ENCODE data around the gene OR2J3. TPM values are rescaled to one million over a fixed set of nuclear protein-coding genes. Genes with fewer than 3 reads are reported as not detected.

OR2J3 gene
- total and polyA plus RNA-seq, 2 of the 8 experiments (the other 6 are each of a cell fraction or from before 2014, with no cell fraction given) = 0.03 TPM; not detected in 1

GRCh38 chr6:29079203-29079602 is 28.7 kb upstream of the OR2J3 start:
- H2BK5ac ChIP-seq (ENCODE audit: low read depth, low read length) = no peak overlapping the region

More at GRCh38 chr6:29079203-29079602, 28.7 kb upstream of the OR2J3 start:
- H4K91ac ChIP-seq (replicated peaks; ENCODE audit: insufficient read length, low read length) = no peak overlapping the region
- no peaks in the 10 kb centered on the region for H4K20me1 ChIP-seq (replicated peaks in 1 of 2; ENCODE audit: control insufficient read depth in 1 of 2, insufficient read depth in 2 of 2, low read length in 2 of 2)
- no peaks in the 10 kb centered on the region for H3K27me3 ChIP-seq (replicated peaks in 1 of 4; ENCODE audit: control insufficient read depth in 3 of 4, extremely low read depth in 1 of 4, insufficient read depth in 3 of 4, low read length in 3 of 4)
- H2BK15ac ChIP-seq (ENCODE audit: low read length) = no peak overlapping the region
- H2BK12ac ChIP-seq (ENCODE audit: low read depth, low read length) = no peak overlapping the region
- no peak overlapping the region for H2BK120ac ChIP-seq (replicated peaks; ENCODE audit: low read depth, low read length)
- H3K4me3 ChIP-seq (ENCODE audit: extremely low read depth in 1 of 4, insufficient read depth in 2 of 4, low read depth in 3 of 4, low read length in 4 of 4) = no peak overlapping the region
- H2AK5ac ChIP-seq (ENCODE audit: low read depth, low read length) = no peak overlapping the region
- POLR2A ChIA-PET (ENCODE audit: partially characterized antibody) = no interaction called here
- no peak overlapping the region for H3K23ac ChIP-seq (ENCODE audit: insufficient read length)
- no peak overlapping the region for H4K5ac ChIP-seq (ENCODE audit: insufficient read length, low read depth, low read length)
- no peaks in the 10 kb centered on the region for H3K4me1 ChIP-seq (replicated peaks in 1 of 4; ENCODE audit: control insufficient read depth in 3 of 4, insufficient read depth in 4 of 4, low read length in 3 of 4)
- H2AFZ ChIP-seq (ENCODE audit: low read length) = no peak overlapping the region
- H4K8ac ChIP-seq (ENCODE audit: extremely low read depth, insufficient read depth, low read length) = no peak overlapping the region
- H2BK20ac ChIP-seq (ENCODE audit: low read length) = no peak overlapping the region
- no peaks in the 10 kb centered on the region for H3K36me3 ChIP-seq (ENCODE audit: control insufficient read depth in 2 of 4, insufficient read depth in 4 of 4, low read length in 3 of 4)
- DNase-seq (ENCODE audit: low read depth in 1 of 2, low spot score in 2 of 2) (no peak), FAIRE-seq (no peak)
- H3K27ac ChIP-seq (ENCODE audit: low read depth, low read length) = no peak overlapping the region
- H3K4ac ChIP-seq (replicated peaks; ENCODE audit: insufficient read length, low read depth, low read length) = no peak overlapping the region
- no peak for TF ChIP-seq E2F6 (IDR thresholded peaks at IDR 0.05)
- TF ChIP-seq RBBP5 (IDR thresholded peaks at IDR 0.05; ENCODE audit: borderline replicate concordance, low read depth, low read length) = no peak
- no peak for TF ChIP-seq ATF2 (IDR thresholded peaks at IDR 0.05; ENCODE audit: low read length)
- no peak for TF ChIP-seq BCL11A (IDR thresholded peaks at IDR 0.05; ENCODE audit: low read depth in 2 of 2, low read length in 2 of 2)
- no peak for TF ChIP-seq BRCA1 (IDR thresholded peaks at IDR 0.05; ENCODE audit: low read depth, low read length)
- no peak for TF ChIP-seq KDM4A (IDR thresholded peaks at IDR 0.05; ENCODE audit: low read depth, low read length, severe bottlenecking)
- WGBS, 2 experiments (ENCODE audit: extremely low coverage in 1 of 2, insufficient coverage in 1 of 2, insufficient read length in 1 of 2, insufficient replicate concordance in 2 of 2, low coverage in 1 of 2, low lambda C conversion rate in 2 of 2, missing lambda C conversion rate in 1 of 2) = 88% methylated on average over 1 of the region's 1 CpG; no CpG with 5 or more reads in 1 of the 2 experiments
- CTCF ChIA-PET (ENCODE audit: partially characterized antibody) = no interaction called here
- no peak overlapping the region for H3K9ac ChIP-seq (replicated peaks in 1 of 4; ENCODE audit: extremely low read depth in 1 of 4, low read depth in 3 of 4, low read length in 3 of 4)
- no peaks in the 10 kb centered on the region for H3K23me2 ChIP-seq (ENCODE audit: low read depth, low read length)
- H3K14ac ChIP-seq (ENCODE audit: insufficient read length) = no peak overlapping the region
- H3K18ac ChIP-seq (ENCODE audit: extremely low read depth, low read length) = no peak overlapping the region
- H3K79me1 ChIP-seq (ENCODE audit: low read depth, low read length) = no peaks in the 10 kb centered on the region
- H3K56ac ChIP-seq (replicated peaks; ENCODE audit: insufficient read length, low read depth, low read length) = no peak overlapping the region
- no peaks in the 10 kb centered on the region for H3K79me2 ChIP-seq (ENCODE audit: control insufficient read depth in 1 of 2, insufficient read depth in 2 of 2, low read length in 2 of 2)
- no peak overlapping the region for H3K4me2 ChIP-seq (ENCODE audit: insufficient read depth in 1 of 2, low read depth in 2 of 2, low read length in 2 of 2)
- H3K9me3 ChIP-seq (ENCODE audit: insufficient read depth in 2 of 2, low read depth in 1 of 2, low read length in 1 of 2) = no peaks in the 10 kb centered on the region
